Smooth muscle cell (in vitro differentiated cells): ENCODE data around the gene SLC41A3. TPM values are rescaled to one million over a fixed set of nuclear protein-coding genes. Genes with fewer than 3 reads are reported as not detected.

ENCODE experiments used
- DNase-seq: peaks from one replicate; lab custom pipeline; 2025; ENCODE audit not compliant: unreplicated experiment; lab: John Stamatoyannopoulos, UW
- H2AFZ ChIP-seq: fragments of 200-600 bp; sonication (generic); 2 replicates; pipeline ENCODE4 v1.6.0; 2016; ENCODE audit warnings: antibody characterized with exemption, low read depth, mild to moderate bottlenecking
- H3F3A ChIP-seq: fragments of 200-600 bp; sonication (generic); 2 replicates; pipeline ENCODE4 v1.6.0; 2017; ENCODE audit warnings: antibody characterized with exemption, low read depth
- H3K27ac ChIP-seq: fragments of 200-600 bp; sonication (generic); 2 replicates; pipeline ENCODE4 v1.5.1; 2016; ENCODE audit warnings: low read depth, mild to moderate bottlenecking
- H3K27me3 ChIP-seq: fragments of 200-600 bp; sonication (generic); 2 replicates; pipeline ENCODE4 v1.6.1; 2016; ENCODE audit warnings: low read depth, mild to moderate bottlenecking
- H3K36me3 ChIP-seq: fragments of 200-600 bp; sonication (generic); 2 replicates; pipeline ENCODE4 v1.5.1; 2016; ENCODE audit warnings: low read depth
- H3K4me1 ChIP-seq: fragments of 200-600 bp; sonication (generic); 2 replicates; pipeline ENCODE4 v1.5.1; 2016; ENCODE audit warnings: low read depth
- H3K4me2 ChIP-seq: fragments of 200-600 bp; sonication (generic); 2 replicates; pipeline ENCODE4 v1.6.0; 2016; ENCODE audit warnings: mild to moderate bottlenecking
- H3K4me3 ChIP-seq: fragments of 200-600 bp; sonication (generic); 2 replicates; pipeline ENCODE4 v1.5.1; 2016; ENCODE audit warnings: mild to moderate bottlenecking
- H3K79me2 ChIP-seq: fragments of 200-600 bp; sonication (generic); 2 replicates; pipeline ENCODE4 v1.6.0; 2016; ENCODE audit warnings: low read depth, mild to moderate bottlenecking
- H3K9ac ChIP-seq: fragments of 200-600 bp; sonication (generic); 2 replicates; pipeline ENCODE4 v1.6.0; 2016; ENCODE audit warnings: low read depth
- H3K9me3 ChIP-seq: fragments of 200-600 bp; sonication (generic); replicated peaks from 2 replicates; pipeline ENCODE4 v1.5.1; 2016; ENCODE audit warnings: low read depth
- H4K20me1 ChIP-seq: fragments of 200-600 bp; sonication (generic); 2 replicates; pipeline ENCODE4 v1.6.0; 2016; ENCODE audit warnings: low read depth
- CTCF ChIP-seq: fragments of 200-600 bp; sonication (generic); IDR thresholded peaks from 2 replicates; pipeline ENCODE4 v1.5.1; 2017; ENCODE audit warnings: borderline replicate concordance, mild to moderate bottlenecking, antibody characterized with exemption; ENCODE audit not compliant: insufficient read depth, poor library complexity, severe bottlenecking
- WGBS: methylation state at CpG from one replicate; pipeline ENCODE4 v1.1.7; 2016; ENCODE audit warnings: low lambda C conversion rate; 5-methylcytosine and 5-hydroxymethylcytosine counted together
- polyA plus RNA-seq: library from polyadenylated mRNA; unstranded; fragments of >200 nt; fragmentation: Nextera tagmentation; extraction: Ambion mirVana; gene quantifications from 2 replicates; pipeline ENCODE4 v1.2.1, GENCODE V29; 2016
- total RNA-seq: library from RNA; depleted of rRNA; stranded (reverse); fragments of >200 nt; gene quantifications from 2 replicates; pipeline ENCODE4 v1.2.3, GENCODE V29; 2014

The SLC41A3 gene
- total and polyA plus RNA-seq, 2 experiments from 2014 or later, result 20.7 to 23.9 TPM

GRCh38 chr3:126107957-126108675, 24.2 kb upstream of the SLC41A3 start:
- Histone ChIP-seq H4K20me1 (no peaks in the 10 kb centered on the region), H3K4me1 (no peaks in the 10 kb centered on the region), H3K27ac (no peak overlapping the region), H3K9me3 (no peaks in the 10 kb centered on the region), H2AFZ (no peak overlapping the region), H3K79me2 (no peaks in the 10 kb centered on the region), H3K36me3 (no peaks in the 10 kb centered on the region), H3K4me3 (no peak overlapping the region), H3K4me2 (no peak overlapping the region), H3K27me3 (no peaks in the 10 kb centered on the region), H3K9ac (no peak overlapping the region), H3F3A (no peaks in the 10 kb centered on the region)
- WGBS, result 89% methylated on average over 8 of the region's 8 CpGs
- DNase-seq, result no peak
- TF ChIP-seq CTCF, result no peak

GRCh38 chr3:126107203-126107939, 23.4 kb upstream of the SLC41A3 start:
- no peaks in the 10 kb centered on the region for H3F3A ChIP-seq
- H3K4me3 ChIP-seq, result no peak overlapping the region
- no peak overlapping the region for H3K4me2 ChIP-seq
- no peak overlapping the region for H2AFZ ChIP-seq
- no peak for TF ChIP-seq CTCF
- H3K4me1 ChIP-seq, result no peaks in the 10 kb centered on the region
- no peak for DNase-seq
- H3K36me3 ChIP-seq, result no peaks in the 10 kb centered on the region
- no peaks in the 10 kb centered on the region for H3K27me3 ChIP-seq
- no peaks in the 10 kb centered on the region for H3K79me2 ChIP-seq
- H3K9ac ChIP-seq, result no peak overlapping the region
- no peaks in the 10 kb centered on the region for H3K9me3 ChIP-seq
- no peak overlapping the region for H3K27ac ChIP-seq
- WGBS, result 91% methylated on average over 17 of the region's 17 CpGs
- H4K20me1 ChIP-seq, result no peaks in the 10 kb centered on the region

- TF ChIP-seq CTCF, result no peak
- Histone ChIP-seq H3K4me1 (no peaks in the 10 kb centered on the region), H3K9me3 (no peaks in the 10 kb centered on the region), H3K27me3 (no peaks in the 10 kb centered on the region), H3K4me2 (no peak overlapping the region), H3K79me2 (no peaks in the 10 kb centered on the region), H3K4me3 (no peak overlapping the region), H4K20me1 (no peaks in the 10 kb centered on the region), H3K27ac (no peak overlapping the region), H2AFZ (no peak overlapping the region), H3F3A (no peaks in the 10 kb centered on the region), H3K9ac (no peak overlapping the region), H3K36me3 (no peaks in the 10 kb centered on the region)
- WGBS, result 90% methylated on average over 21 of the region's 21 CpGs
- no peak for DNase-seq
These were observed 22.6 kb upstream of the SLC41A3 start for GRCh38 chr3:126106336-126107202.
